ENCODE data around the gene PRPS2.
A peak's percentile ranks its signal among the peaks of the same experiment; 100 is the strongest.

PRPS2 gene

DNA sequence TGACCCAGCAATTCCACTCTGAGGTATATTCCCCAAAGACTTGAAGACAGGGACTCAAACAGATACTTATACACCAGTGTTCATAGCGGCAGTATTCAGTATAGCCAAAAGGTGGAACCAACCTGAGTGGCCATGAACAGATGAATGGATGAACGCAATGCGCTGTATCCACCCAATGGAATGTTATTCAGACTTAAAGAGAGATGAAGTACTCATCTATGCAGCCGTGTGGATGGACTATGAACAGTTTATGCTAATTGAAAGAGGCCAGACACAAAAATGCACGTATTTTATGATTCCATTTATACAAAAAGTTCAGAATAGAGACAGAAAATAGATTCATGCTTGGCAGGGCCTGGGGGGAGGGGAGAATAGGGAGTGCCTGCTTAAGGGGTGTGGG is 26.3 kb downstream of the PRPS2 start:
- no peak for DNase-seq (ENCODE audit: low spot score)

DNA sequence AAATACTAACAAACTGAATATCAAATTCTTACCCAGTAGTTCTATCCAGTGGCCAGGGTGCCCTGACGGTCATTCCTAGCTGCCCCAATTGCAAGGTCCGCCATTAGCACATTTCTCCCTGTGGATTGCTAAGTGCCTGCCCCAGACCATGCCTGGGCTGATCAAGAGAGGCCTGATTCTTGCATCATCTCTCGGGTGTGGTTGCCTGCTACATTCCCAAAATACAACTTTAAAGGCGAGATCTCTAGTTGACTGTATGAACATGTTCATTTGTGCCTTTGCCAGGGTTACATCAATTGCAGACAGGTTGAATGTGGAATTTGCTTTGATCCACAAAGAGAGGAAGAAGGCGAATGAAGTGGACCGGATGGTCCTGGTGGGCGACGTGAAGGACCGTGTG is 28.0 kb downstream of the PRPS2 start:
- peak; percentile 25 for DNase-seq (ENCODE audit: low spot score)

DNA sequence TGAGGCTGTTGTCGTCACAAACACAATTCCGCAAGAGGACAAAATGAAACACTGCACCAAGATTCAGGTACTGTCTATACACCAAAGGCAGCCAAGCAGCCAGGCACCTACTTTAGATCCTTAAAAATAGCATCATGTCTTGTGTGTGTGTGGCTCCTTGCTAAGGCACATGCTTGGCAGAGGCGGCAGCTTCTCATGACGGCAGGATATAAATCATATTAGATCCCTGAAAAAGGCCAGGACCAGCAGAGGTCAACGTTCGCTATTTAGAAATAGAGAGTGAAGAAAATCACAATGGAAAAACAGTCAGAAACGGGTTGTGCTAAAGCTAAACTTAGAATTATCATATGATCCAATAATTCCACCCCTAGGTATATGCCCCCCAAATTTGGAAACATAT is 29.5 kb downstream of the PRPS2 start:
- DNase-seq (ENCODE audit: low spot score), result no peak

DNA sequence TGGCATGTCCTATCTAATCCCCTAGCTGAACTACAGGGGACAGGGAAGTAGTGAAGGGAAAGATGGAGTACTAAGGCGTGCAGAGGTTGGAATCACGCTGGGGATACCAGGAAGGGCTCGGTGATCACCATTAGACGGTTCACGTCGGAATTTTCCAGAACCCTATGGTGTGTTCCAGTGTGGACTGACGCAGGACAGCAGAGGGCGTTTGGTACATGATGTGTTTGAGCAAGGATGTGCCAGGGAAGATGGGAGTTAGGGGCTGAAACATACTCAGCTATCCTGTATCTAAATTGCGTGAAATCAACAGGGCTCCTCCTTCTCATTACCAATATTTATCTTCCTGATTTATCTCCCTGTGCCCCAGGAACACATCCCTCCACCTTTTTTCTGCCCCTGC is 33.7 kb downstream of the PRPS2 start:
- DNase-seq (ENCODE audit: low spot score), result no peak

DNA sequence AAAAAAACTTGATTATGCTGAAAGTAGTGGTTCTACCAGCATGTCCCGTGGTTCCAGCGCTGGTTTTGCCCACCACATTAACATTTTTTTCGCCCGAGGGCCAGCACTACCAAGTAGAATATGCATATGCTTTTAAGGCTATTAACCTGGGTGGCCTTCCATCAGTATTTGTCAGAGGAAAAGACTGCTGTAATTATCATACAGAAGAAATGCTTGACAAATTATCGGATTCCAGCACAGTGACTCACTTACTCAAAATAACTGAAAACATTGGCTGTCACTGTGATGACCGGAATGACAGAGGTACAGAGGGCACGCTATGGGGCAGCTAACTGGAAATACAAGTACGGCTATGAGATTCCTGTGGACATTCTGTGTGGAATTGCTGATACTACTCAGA is 34.6 kb downstream of the PRPS2 start:
- DNase-seq (ENCODE audit: low spot score), result peak; percentile 4

DNA sequence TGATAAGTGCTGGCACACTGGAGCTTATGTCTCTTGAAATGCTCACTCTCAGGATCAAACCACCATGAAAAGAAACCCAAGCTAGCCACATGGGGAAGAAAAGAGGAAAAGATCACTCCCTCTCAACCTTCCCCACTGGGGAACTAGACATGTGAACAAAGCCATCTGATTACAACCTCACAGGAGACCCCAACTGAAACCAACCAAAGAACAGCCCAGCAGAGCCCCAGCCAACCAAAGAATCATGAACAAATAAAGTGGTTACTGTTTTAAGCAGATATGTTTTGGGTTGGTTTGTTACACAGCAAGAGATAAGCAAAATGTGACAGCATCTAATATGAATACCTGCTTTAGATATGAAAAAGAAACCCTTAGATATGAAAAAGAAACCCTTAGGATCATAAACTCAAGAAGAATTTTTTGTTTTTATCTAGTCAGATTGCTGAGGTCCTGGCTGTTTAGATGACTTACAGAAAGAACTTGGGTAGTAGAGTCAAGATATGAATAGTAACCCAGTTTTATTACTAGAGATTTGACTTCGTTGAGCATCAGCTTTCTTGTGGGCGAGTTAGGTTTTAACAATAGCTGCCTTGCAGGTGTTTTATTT is 52.0 kb downstream of the PRPS2 start:
- no peak for DNase-seq (ENCODE audit: low spot score)

DNA sequence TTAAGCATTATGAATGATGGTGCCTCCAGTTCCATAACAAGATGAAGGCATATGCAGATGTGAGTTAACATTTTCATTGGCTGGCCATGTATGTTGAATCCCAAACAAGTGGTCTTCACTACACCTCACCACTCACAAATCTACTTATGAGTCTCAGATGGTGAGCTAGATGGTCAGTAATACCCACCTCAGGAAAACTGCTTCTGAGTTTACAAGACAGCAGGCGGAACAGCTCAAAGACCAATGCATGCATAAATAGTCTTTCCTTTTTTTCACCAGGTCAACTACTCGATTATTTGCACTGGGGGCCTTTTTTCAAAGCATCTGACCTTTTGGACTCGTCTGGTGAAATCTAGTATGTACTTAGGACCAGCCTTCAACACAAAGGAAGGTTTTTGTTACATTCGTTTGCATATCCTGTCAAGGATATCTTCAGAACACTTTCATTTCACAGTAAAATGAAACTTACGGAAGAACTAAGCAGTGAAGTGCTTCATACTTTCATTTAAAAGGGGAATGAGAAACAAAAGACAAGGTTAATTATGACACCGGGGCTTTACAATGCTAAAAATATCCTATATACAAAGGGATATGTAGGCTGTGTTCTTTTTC is 52.6 kb downstream of the PRPS2 start:
- DNase-seq (ENCODE audit: low spot score), result no peak

DNA sequence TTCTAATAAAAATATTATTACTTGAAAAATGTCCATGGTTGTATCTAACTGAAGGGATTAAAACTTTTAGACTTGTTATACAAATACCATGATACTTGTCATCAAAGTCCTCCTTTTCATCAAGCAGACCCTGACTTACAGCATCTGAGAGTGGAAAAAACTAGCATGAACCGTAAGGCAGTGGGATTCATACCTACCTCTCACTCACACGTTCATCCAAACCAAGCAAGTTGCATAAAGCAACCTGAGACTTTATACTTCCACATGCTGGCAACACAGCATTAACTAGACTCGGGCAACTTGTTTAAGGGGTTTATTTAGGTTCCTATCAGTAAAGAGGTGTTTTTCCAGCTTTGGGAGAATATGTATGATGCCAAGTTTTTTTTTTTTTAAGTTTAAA is 53.1 kb downstream of the PRPS2 start:
- DNase-seq (ENCODE audit: low spot score), result no peak

DNA sequence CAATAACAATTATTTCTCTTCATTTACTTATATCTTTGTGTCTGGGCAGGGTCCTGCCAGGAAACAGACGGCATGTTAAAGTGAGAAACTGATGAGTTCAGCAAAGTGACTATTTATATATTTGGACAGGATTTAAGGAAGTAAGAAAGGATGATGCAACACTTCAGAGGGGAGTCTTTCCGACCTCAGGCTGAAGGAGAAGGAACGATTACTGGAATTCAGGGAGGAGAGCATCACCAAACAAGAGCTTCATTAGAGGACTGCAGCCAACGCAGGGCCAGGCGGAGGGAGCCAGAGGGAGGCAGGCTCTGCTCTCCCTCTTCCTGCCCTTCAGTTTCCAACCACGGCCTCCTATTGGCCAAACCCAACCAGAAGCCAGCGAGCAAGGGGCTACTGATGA is 74.1 kb downstream of the PRPS2 start:
- no peak for DNase-seq (ENCODE audit: low spot score)

DNA sequence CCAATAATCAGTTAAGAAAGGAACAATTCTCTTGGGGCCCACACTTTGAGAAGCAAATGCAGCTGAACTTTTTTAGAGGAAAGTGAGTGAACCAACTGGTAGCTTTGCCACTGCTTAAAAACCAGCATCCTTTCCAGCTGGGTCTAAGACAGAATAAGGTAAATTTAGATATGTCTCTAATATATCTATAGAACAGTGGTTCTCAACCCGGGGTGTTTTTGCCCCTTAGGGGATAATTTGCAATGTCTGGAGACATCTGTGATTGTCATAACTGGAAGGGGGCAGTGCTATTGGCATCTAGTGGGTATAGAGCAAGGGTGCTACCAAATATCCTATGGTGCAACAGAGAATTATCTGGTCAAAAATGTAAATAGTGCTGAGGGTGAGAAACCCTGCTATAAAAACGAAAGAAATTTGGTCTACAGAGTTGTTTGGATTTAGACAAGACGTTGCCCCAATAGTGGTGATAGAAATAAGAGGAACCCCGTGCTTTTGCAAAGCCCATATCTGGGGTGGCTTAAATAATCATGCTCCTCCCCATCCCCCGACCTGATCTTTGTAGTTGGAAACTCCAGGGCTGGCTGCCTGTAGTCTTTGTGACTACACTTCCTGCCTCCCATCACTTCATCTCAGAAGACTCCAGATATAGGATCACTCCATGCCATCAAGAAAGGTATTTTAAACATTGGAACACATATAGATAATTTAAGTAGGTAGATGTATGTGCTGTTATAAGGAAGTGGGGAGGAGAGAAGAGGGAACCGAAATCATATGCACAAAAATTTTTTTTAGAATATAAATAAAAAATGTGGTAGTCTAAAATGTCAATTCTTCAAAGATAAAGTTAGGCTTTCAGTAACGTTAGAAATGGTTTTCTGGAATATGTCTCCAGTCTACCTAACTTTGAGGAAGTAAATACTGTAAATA is 75.5 kb downstream of the PRPS2 start, which contains the start of gene TLR7:
Gene TLR7 (plus strand): TSS at position 622 of the 927 bp plus-strand sequence. CDS start 507 bp downstream, outside the sequence.
- no peak for DNase-seq (ENCODE audit: low spot score)

DNA sequence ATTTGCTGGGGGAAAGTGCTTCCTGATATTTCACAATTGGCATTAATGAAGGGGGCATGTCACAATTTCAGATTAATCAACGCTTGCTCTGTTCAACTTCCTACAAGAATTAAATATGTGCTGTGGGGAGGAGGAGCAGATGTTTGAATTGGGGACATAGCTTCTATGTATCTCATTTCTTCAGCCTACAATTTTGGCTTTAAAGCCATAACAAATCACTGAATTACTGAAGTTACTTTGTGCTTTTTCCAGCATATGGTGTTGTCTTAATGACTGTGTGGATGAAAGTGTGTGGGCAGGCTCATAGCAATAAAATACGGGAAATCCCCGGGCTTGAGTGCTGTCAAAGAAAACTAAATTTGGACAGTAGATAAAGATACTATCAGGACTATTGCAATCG is 76.5 kb downstream of the PRPS2 start:
- no peak for DNase-seq (ENCODE audit: low spot score)

DNA sequence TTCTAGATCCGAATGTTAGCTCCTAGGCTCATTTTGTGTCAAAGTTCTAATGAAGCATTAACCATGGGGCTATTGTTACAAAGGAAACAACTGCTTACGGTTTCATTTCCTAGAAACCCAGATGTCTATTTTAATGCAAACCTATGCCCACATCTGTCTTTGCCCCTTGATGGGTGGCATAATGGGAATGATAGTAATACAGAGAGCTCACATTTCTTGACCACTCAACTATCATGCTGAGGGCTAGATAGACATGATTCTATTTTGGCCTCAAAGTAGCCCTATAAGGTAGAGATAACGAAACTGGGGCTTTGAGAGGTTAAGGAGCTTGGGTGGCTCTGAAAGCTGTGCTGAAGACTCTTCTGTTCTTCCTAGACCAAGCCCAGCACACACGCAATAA is 77.5 kb downstream of the PRPS2 start:
- DNase-seq (ENCODE audit: low spot score), result no peak

DNA sequence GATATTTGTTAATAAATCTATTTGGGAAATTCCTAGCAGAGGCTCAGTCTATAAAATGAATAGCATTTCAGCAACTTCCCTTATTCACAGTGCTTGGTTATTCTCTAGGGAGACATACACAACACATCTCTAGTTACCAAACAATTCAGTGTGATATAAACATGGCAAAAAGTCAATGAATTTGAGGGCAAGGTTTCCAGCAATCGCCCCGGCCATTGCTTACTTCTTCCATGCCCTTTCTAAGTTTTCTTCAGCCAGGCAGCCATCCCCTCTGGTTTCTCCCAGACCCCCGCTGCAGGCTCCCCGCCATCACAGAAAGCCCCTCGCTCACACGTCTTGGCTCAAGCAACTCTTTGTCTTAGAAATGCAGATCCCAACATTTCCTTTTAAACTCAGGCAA is 80.0 kb downstream of the PRPS2 start:
- DNase-seq (ENCODE audit: low spot score), result no peak

DNA sequence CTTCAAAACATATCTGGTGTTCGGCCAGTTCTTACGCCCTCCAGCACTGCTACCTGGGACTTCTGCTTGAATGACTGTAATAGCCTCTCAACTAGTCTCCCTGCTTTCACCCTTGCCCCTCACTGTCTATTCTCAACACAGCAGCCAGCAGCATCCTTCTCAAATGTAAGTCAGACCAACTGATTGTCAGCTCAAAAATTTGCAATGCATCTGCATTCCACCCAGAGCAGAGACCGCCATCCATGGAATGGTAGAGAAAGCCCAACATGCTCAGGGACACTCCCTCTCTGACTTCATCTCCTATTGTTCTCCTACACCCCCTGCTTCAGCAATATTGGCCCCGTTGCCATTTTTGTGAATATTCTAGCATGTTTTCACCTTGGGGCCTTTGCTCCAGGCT is 81.5 kb downstream of the PRPS2 start:
- DNase-seq (ENCODE audit: low spot score), result no peak

Measured in SW480 (cell line).